Hepatocyte (in vitro differentiated cells): ENCODE results near the gene KCNK1.

ENCODE experiments used
- EZH2 ChIP-seq: fragments of 200-600 bp; sonication (generic); IDR thresholded peaks from 2 replicates; pipeline ENCODE4 v1.6.1; 2016; ENCODE audit warnings: antibody characterized with exemption, mild to moderate bottlenecking, borderline replicate concordance
- TF ChIP-seq, protein P1 (sequence below): fragments of 200-600 bp; sonication (generic); IDR thresholded peaks from 2 replicates; pipeline ENCODE4 v1.5.1; 2016; ENCODE audit warnings: antibody characterized with exemption, mild to moderate bottlenecking; ENCODE audit not compliant: poor library complexity

DNA sequence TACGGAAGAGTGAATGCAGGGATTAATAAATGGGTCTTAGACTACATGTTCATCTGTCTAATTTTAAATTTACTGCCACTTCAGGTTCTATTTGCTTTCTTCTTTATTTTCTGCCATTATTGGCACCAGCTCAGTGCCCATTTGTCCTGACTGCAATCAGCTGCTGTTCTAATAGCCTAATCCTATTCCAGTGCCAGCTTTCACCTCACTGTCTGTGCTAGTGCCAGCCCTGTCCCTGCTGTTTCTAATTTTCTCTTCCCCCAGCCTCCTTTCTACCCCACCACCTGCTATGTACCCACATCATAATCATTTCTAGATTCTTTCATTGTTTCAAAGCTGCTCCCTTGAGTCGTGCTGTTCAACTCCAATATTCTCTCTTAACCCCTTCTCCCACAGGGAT, 86.4 kb downstream of the KCNK1 start:
- TF ChIP-seq, protein P1, sequence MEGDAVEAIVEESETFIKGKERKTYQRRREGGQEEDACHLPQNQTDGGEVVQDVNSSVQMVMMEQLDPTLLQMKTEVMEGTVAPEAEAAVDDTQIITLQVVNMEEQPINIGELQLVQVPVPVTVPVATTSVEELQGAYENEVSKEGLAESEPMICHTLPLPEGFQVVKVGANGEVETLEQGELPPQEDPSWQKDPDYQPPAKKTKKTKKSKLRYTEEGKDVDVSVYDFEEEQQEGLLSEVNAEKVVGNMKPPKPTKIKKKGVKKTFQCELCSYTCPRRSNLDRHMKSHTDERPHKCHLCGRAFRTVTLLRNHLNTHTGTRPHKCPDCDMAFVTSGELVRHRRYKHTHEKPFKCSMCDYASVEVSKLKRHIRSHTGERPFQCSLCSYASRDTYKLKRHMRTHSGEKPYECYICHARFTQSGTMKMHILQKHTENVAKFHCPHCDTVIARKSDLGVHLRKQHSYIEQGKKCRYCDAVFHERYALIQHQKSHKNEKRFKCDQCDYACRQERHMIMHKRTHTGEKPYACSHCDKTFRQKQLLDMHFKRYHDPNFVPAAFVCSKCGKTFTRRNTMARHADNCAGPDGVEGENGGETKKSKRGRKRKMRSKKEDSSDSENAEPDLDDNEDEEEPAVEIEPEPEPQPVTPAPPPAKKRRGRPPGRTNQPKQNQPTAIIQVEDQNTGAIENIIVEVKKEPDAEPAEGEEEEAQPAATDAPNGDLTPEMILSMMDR: no peak
- no peak for TF ChIP-seq EZH2
